Measurements from ENCODE around the gene RARRES1.

RARRES1 gene

GRCh38 chr3:158683230-158683962 lies 48.9 kb downstream of the RARRES1 start:
- DNase-seq = no peak

- no peak for DNase-seq
These were observed 51.4 kb downstream of the RARRES1 start for GRCh38 chr3:158680861-158681260.

- no peak for DNase-seq
These were observed 52.7 kb downstream of the RARRES1 start for GRCh38 chr3:158679547-158680000.

- DNase-seq = no peak
These were observed 53.6 kb downstream of the RARRES1 start for GRCh38 chr3:158678687-158679086.

- no peak for DNase-seq
These were observed 59.8 kb downstream of the RARRES1 start, which contains the start of gene LXN for GRCh38 chr3:158672215-158673176. TSS of gene LXN (minus strand) at chr3:158672648. CDS start at chr3:158672478, 170 bp downstream.

GRCh38 chr3:158671821-158672214 lies 60.4 kb downstream of the RARRES1 start:
- no peak for DNase-seq

- no peak for DNase-seq
These were observed 63.8 kb downstream of the RARRES1 start for GRCh38 chr3:158668506-158668905.

GRCh38 chr3:158666416-158666815 lies 65.8 kb downstream of the RARRES1 start:
- no peak for DNase-seq

- no peak for DNase-seq
These were observed 68.4 kb downstream of the RARRES1 start for GRCh38 chr3:158663832-158664231.

GRCh38 chr3:158663246-158663645 lies 69.0 kb downstream of the RARRES1 start:
- no peak for DNase-seq

GRCh38 chr3:158660711-158661110 lies 71.5 kb downstream of the RARRES1 start:
- DNase-seq = no peak

- DNase-seq = peak; percentile 12 to 34
These were observed 72.6 kb downstream of the RARRES1 start for GRCh38 chr3:158659454-158660237.

GRCh38 chr3:158658889-158659288 lies 73.4 kb downstream of the RARRES1 start:
- no peak for DNase-seq

- no peak for DNase-seq
These were observed 79.8 kb downstream of the RARRES1 start for GRCh38 chr3:158652463-158652862.

- DNase-seq = no peak
These were observed 81.1 kb downstream of the RARRES1 start for GRCh38 chr3:158651192-158651591.

GRCh38 chr3:158649791-158650190 lies 82.5 kb downstream of the RARRES1 start:
- DNase-seq = no peak

All from NCI-H524 (cell line).